H1 (cell line): ENCODE data around the gene TMEM178B. TPM values are rescaled to one million over a fixed set of nuclear protein-coding genes. Genes with fewer than 3 reads are reported as not detected.

Experiments used
- CTCF ChIA-PET: fragments of 300-600 bp; sonication (Branson Sonifier 250); formaldehyde crosslinking; loops from one replicate; lab custom pipeline; 2021; ENCODE audit not compliant: partially characterized antibody; lab: Charles Lee
- POLR2A ChIA-PET: fragments of 300-600 bp; sonication (Branson Sonifier 250); formaldehyde crosslinking; loops from one replicate; lab custom pipeline; 2021; ENCODE audit warnings: inconsistent platforms; ENCODE audit not compliant: partially characterized antibody; lab: Charles Lee
- DNase-seq, 2 experiments: peaks; one replicate each; pipeline versions ENCODE4 v3.0.0 to v3.0.0-alpha.2; 2010 to 2022; ENCODE audit warnings: low spot score in 2 of 2, low read depth in 1 of 2, mixed read lengths in 1 of 2
- FAIRE-seq: peaks from 2 replicates; lab custom pipeline; 2011; peaks lifted over from hg19 to GRCh38; lab: Jason Lieb, UNC
- H2AFZ ChIP-seq: 2 replicates; pipeline ENCODE4 v1.8.1; 2012; ENCODE audit warnings: low read length, inconsistent platforms
- H2AK5ac ChIP-seq: 2 replicates; pipeline ENCODE4 v1.6.1; 2013; ENCODE audit warnings: low read depth, low read length
- H2BK120ac ChIP-seq: replicated peaks from 2 replicates; pipeline ENCODE3; 2013; ENCODE audit warnings: low read depth, low read length, inconsistent platforms
- H2BK12ac ChIP-seq: 2 replicates; pipeline ENCODE4 v1.6.1; 2013; ENCODE audit warnings: low read depth, low read length
- H2BK15ac ChIP-seq: 2 replicates; pipeline ENCODE4 v1.6.1; 2013; ENCODE audit warnings: low read length
- H2BK20ac ChIP-seq: 2 replicates; pipeline ENCODE4 v1.6.1; 2013; ENCODE audit warnings: low read length
- H2BK5ac ChIP-seq: 2 replicates; pipeline ENCODE4 v1.6.1; 2013; ENCODE audit warnings: low read depth, low read length
- H3K14ac ChIP-seq: 2 replicates; pipeline ENCODE4 v1.6.1; 2013; ENCODE audit warnings: inconsistent platforms; ENCODE audit not compliant: insufficient read length
- H3K18ac ChIP-seq: 2 replicates; pipeline ENCODE4 v1.6.1; 2013; ENCODE audit warnings: low read length; ENCODE audit errors: extremely low read depth
- H3K23ac ChIP-seq: 2 replicates; pipeline ENCODE4 v1.6.1; 2013; ENCODE audit warnings: inconsistent platforms; ENCODE audit not compliant: insufficient read length
- H3K23me2 ChIP-seq: 2 replicates; pipeline ENCODE4 v1.6.1; 2013; ENCODE audit warnings: low read depth, low read length
- H3K27ac ChIP-seq: 2 replicates; pipeline ENCODE4 v1.6.1; 2011; ENCODE audit warnings: low read depth, low read length, inconsistent platforms
- H3K27me3 ChIP-seq, 4 experiments: replicated peaks in 1 of 4; 1 replicate in 1 of 4; 2 replicates in 3 of 4; pipeline versions ENCODE4 v1.6.1 to v1.8.1; 2011 to 2013; ENCODE audit warnings: low read length in 3 of 4, mild to moderate bottlenecking in 3 of 4, inconsistent platforms in 2 of 4, mixed read lengths in 2 of 4, moderate library complexity in 1 of 4; ENCODE audit not compliant: control insufficient read depth in 3 of 4, insufficient read depth in 3 of 4; ENCODE audit errors: extremely low read depth in 1 of 4
- H3K36me3 ChIP-seq, 4 experiments: 2 replicates each; pipeline versions ENCODE4 v1.6.1 to v1.8.1; 2011 to 2013; ENCODE audit warnings: mild to moderate bottlenecking in 4 of 4, low read length in 3 of 4, moderate library complexity in 2 of 4, control low read depth in 1 of 4, inconsistent platforms in 1 of 4; ENCODE audit not compliant: insufficient read depth in 4 of 4, control insufficient read depth in 2 of 4
- H3K4ac ChIP-seq: replicated peaks from 2 replicates; pipeline ENCODE3; 2013; ENCODE audit warnings: low read length, low read depth, mixed read lengths, inconsistent platforms; ENCODE audit not compliant: insufficient read length
- H3K4me1 ChIP-seq, 4 experiments: replicated peaks in 1 of 4; 1 replicate in 1 of 4; 2 replicates in 3 of 4; pipeline versions ENCODE4 v1.6.1 to v1.8.1; 2011 to 2013; ENCODE audit warnings: low read length in 3 of 4, inconsistent platforms in 2 of 4, mixed read lengths in 1 of 4; ENCODE audit not compliant: insufficient read depth in 4 of 4, control insufficient read depth in 3 of 4
- H3K4me2 ChIP-seq, 2 experiments: 2 replicates each; pipeline versions ENCODE4 v1.6.1 to v1.8.1; 2011 to 2013; ENCODE audit warnings: low read depth in 2 of 2, low read length in 2 of 2, control low read depth in 1 of 2, inconsistent platforms in 1 of 2, mild to moderate bottlenecking in 1 of 2; ENCODE audit not compliant: insufficient read depth in 1 of 2
- H3K4me3 ChIP-seq, 4 experiments: fragments of 200-600, 300-600 bp in 1 of 4; sonication (generic), shearing (Covaris generic), sonication (Bioruptor Twin) in 1 of 4; 2 replicates each; pipeline versions ENCODE4 v1.5.1 to v1.8.1; 2011 to 2016; ENCODE audit warnings: low read length in 4 of 4, low read depth in 3 of 4, control low read depth in 2 of 4, inconsistent platforms in 2 of 4, mild to moderate bottlenecking in 2 of 4, mixed read lengths in 1 of 4, moderate library complexity in 1 of 4; ENCODE audit not compliant: insufficient read depth in 2 of 4; ENCODE audit errors: extremely low read depth in 1 of 4
- H3K56ac ChIP-seq: replicated peaks from 2 replicates; pipeline ENCODE3; 2013; ENCODE audit warnings: low read depth, mild to moderate bottlenecking, mixed read lengths, low read length, inconsistent platforms; ENCODE audit not compliant: insufficient read length
- H3K79me1 ChIP-seq: 2 replicates; pipeline ENCODE4 v1.6.1; 2013; ENCODE audit warnings: low read depth, low read length, control low read depth
- H3K79me2 ChIP-seq, 2 experiments: 2 replicates each; pipeline versions ENCODE4 v1.6.1 to v1.8.1; 2012 to 2013; ENCODE audit warnings: low read length in 2 of 2, mild to moderate bottlenecking in 2 of 2, inconsistent platforms in 1 of 2; ENCODE audit not compliant: insufficient read depth in 2 of 2, control insufficient read depth in 1 of 2
- H3K9ac ChIP-seq, 4 experiments: replicated peaks in 1 of 4; 1 replicate in 1 of 4; 2 replicates in 3 of 4; pipeline versions ENCODE4 v1.6.1 to v1.8.1; 2011 to 2013; ENCODE audit warnings: low read depth in 3 of 4, low read length in 3 of 4, control low read depth in 2 of 4, mild to moderate bottlenecking in 2 of 4, moderate library complexity in 2 of 4, inconsistent platforms in 1 of 4; ENCODE audit errors: extremely low read depth in 1 of 4
- H3K9me3 ChIP-seq, 2 experiments: 2 replicates each; pipeline versions ENCODE4 v1.6.1 to v1.8.1; 2012 to 2013; ENCODE audit warnings: mild to moderate bottlenecking in 2 of 2, moderate library complexity in 2 of 2, control low read depth in 1 of 2, inconsistent platforms in 1 of 2, low read depth in 1 of 2, low read length in 1 of 2, mixed read lengths in 1 of 2; ENCODE audit not compliant: insufficient read depth in 2 of 2
- H4K20me1 ChIP-seq, 2 experiments: replicated peaks in 1 of 2; 2 replicates each; pipeline versions ENCODE3 to v1.8.1; 2011 to 2013; ENCODE audit warnings: inconsistent platforms in 2 of 2, low read length in 2 of 2, mild to moderate bottlenecking in 1 of 2; ENCODE audit not compliant: insufficient read depth in 2 of 2, control insufficient read depth in 1 of 2
- H4K5ac ChIP-seq: 2 replicates; pipeline ENCODE4 v1.6.1; 2013; ENCODE audit warnings: low read length, low read depth, mixed read lengths, inconsistent platforms; ENCODE audit not compliant: insufficient read length
- H4K8ac ChIP-seq: 2 replicates; pipeline ENCODE4 v1.8.0; 2013; ENCODE audit warnings: mild to moderate bottlenecking, moderate library complexity, low read length, inconsistent platforms; ENCODE audit not compliant: insufficient read depth; ENCODE audit errors: extremely low read depth
- H4K91ac ChIP-seq: replicated peaks from 2 replicates; pipeline ENCODE3; 2013; ENCODE audit warnings: low read length, mixed read lengths, inconsistent platforms; ENCODE audit not compliant: insufficient read length
- BRCA1 ChIP-seq: IDR thresholded peaks from 2 replicates; pipeline ENCODE4 v1.6.1; 2012; ENCODE audit warnings: low read depth, low read length, improper control_type of control experiment
- CBX5 ChIP-seq: fragments of 300-800, 300-1000 bp; sonication (generic); IDR thresholded peaks from 2 replicates; pipeline ENCODE4 v1.7.1; 2016; ENCODE audit warnings: antibody characterized with exemption, low read length, low read depth
- EP300 ChIP-seq, 2 experiments: IDR thresholded peaks; 1 replicate in 1 of 2; 2 replicates in 1 of 2; pipeline ENCODE4 v1.6.1; 2011 to 2012; ENCODE audit warnings: low read depth in 2 of 2, low read length in 2 of 2, mild to moderate bottlenecking in 2 of 2, borderline replicate concordance in 1 of 2, inconsistent platforms in 1 of 2, moderate library complexity in 1 of 2
- EZH2 ChIP-seq: fragments of 200-600 bp; sonication (generic); IDR thresholded peaks from 2 replicates; pipeline ENCODE4 v1.7.1; 2012; ENCODE audit warnings: low read depth, mild to moderate bottlenecking, moderate library complexity, low read length, inconsistent platforms; ENCODE audit not compliant: severe bottlenecking
- HDAC2 ChIP-seq, 2 experiments: fragments of 300-600 bp in 1 of 2; sonication (generic) in 1 of 2; IDR thresholded peaks; 2 replicates each; pipeline ENCODE4 v1.6.1; 2011 to 2012; ENCODE audit warnings: low read depth in 2 of 2, low read length in 2 of 2, mild to moderate bottlenecking in 2 of 2, moderate library complexity in 2 of 2, borderline replicate concordance in 1 of 2, inconsistent platforms in 1 of 2
- JUND ChIP-seq: IDR thresholded peaks from 2 replicates; pipeline ENCODE4 v1.6.1; 2011; ENCODE audit warnings: mild to moderate bottlenecking, improper control_type of control experiment, low read length
- KDM4A ChIP-seq: IDR thresholded peaks from one replicate; pipeline ENCODE4 v1.7.1; 2012; ENCODE audit warnings: low read depth, mild to moderate bottlenecking, moderate library complexity, low read length, inconsistent platforms; ENCODE audit not compliant: severe bottlenecking
- KDM5A ChIP-seq: fragments of 200-600 bp; IDR thresholded peaks from 2 replicates; pipeline ENCODE4 v1.7.1; 2012; ENCODE audit warnings: mild to moderate bottlenecking, low read length, inconsistent platforms, mixed read lengths
- RNF2 ChIP-seq: fragments of 200-900, 300-1000 bp; sonication (generic); IDR thresholded peaks from 2 replicates; pipeline ENCODE4 v1.7.1; 2016; ENCODE audit warnings: borderline replicate concordance, low read depth, mild to moderate bottlenecking, antibody characterized with exemption, low read length; ENCODE audit not compliant: poor library complexity, severe bottlenecking; ENCODE audit errors: missing control alignments
- SIN3A ChIP-seq, 2 experiments: IDR thresholded peaks in 1 of 2; conservative IDR thresholded peaks in 1 of 2; 2 replicates each; pipeline ENCODE4 v1.6.1; 2011 to 2012; ENCODE audit warnings: low read length in 2 of 2, improper control_type of control experiment in 1 of 2, low read depth in 1 of 2, mild to moderate bottlenecking in 1 of 2
- WGBS, 2 experiments: shearing (Covaris generic) in 1 of 2; methylation state at CpG; one replicate each; pipeline versions ENCODE4 v1.1.6 to v1.1.7; 2013 to 2015; ENCODE audit warnings: low lambda C conversion rate in 2 of 2, mixed read lengths in 2 of 2, inconsistent platforms in 1 of 2, low coverage in 1 of 2, missing lambda C conversion rate in 1 of 2; ENCODE audit not compliant: insufficient replicate concordance in 2 of 2, insufficient coverage in 1 of 2, insufficient read length in 1 of 2; ENCODE audit errors: extremely low coverage in 1 of 2, missing lambda C conversion rate in 1 of 2; 5-methylcytosine and 5-hydroxymethylcytosine counted together
- polyA plus RNA-seq, 7 experiments: library from polyadenylated mRNA; depleted of rRNA in 3 of 7; stranded (reverse) in 5 of 7; unstranded in 2 of 7; fragments of >200 nt in 5 of 7; fragments of 200-250 nt in 2 of 7; gene quantifications; 1 replicate in 5 of 7; 2 replicates in 1 of 7; 4 replicates in 1 of 7; pipeline versions ENCODE4 v1.2.1 to v1.2.3, GENCODE V29; 2011 to 2013; ENCODE audit warnings: missing spikeins in 2 of 7, mixed read lengths in 2 of 7
- total RNA-seq: library from RNA; stranded (reverse); fragmentation: NEBNext Ultra II Directional; extraction: Animal tissue kit (Norgen Biotek cat#: 25700); gene quantifications from 2 replicates; pipeline ENCODE4 v1.2.1, GENCODE V29; 2021

The TMEM178B gene
- total and polyA plus RNA-seq, 2 of the 8 experiments (the other 6 are each of a cell fraction or from before 2014, with no cell fraction given): 5.3 to 18.1 TPM

DNA sequence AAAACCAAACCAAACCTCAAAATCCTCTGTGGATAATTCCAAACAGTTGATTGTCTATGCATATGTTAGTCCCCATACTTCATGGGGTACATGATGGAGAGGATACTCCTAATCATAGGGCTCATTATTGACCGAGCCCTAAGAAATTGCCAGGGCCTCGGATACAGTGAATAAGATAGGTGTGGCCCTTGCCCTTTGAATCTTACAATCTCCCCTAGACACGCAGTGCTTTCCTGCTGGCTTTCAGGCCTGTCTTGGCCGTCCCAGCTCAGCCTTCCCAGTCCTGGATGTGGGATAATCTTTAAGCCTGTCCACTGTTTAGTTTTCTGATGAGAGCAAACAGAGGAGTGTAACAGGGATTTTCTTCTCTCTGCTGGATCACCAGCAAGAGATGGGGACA, 161.8 kb downstream of the TMEM178B start:
- Histone ChIP-seq H2BK120ac (no peak overlapping the region), H4K20me1 (peaks cover 0 to 1% of the 10 kb centered on the region in 2 experiments), H3K18ac (no peak overlapping the region), H3K56ac (no peak overlapping the region), H3K4me2 (no peak overlapping the region), H4K5ac (no peak overlapping the region), H3K27me3 (no peaks in the 10 kb centered on the region; a peak in 1 of 7 replicates), H3K9ac (no peak overlapping the region), H3K36me3 (no peaks in the 10 kb centered on the region), H2BK20ac (no peak overlapping the region), H3K4ac (no peak overlapping the region), H4K8ac (no peak overlapping the region), H3K27ac (no peak overlapping the region), H3K9me3 (no peaks in the 10 kb centered on the region), H3K14ac (no peak overlapping the region), H3K79me2 (peaks cover 0 to 5% of the 10 kb centered on the region in 2 experiments; a peak in 1 of 4 replicates), H3K4me1 (peaks cover 5 to 13% (median 11%) of the 10 kb centered on the region in 4 experiments), H2BK5ac (no peak overlapping the region), H3K23me2 (no peaks in the 10 kb centered on the region), H3K23ac (no peak overlapping the region), H2BK12ac (no peak overlapping the region), H2BK15ac (no peak overlapping the region), H2AK5ac (no peak overlapping the region), H2AFZ (no peak overlapping the region), H3K4me3 (no peak overlapping the region), H4K91ac (no peak overlapping the region), H3K79me1 (no peaks in the 10 kb centered on the region)
- WGBS, 2 experiments: 89% methylated on average over 4 of the region's 4 CpGs; no CpG with 5 or more reads in 1 of the 2 experiments
- no peak for TF ChIP-seq CBX5
- TF ChIP-seq RNF2: no peak
- no peak for TF ChIP-seq HDAC2 (IDR thresholded peaks at IDR 0.05; ENCODE audit: borderline replicate concordance in 1 of 2, low read depth in 2 of 2, low read length in 2 of 2)
- no peak for TF ChIP-seq KDM5A
- TF ChIP-seq EP300 (IDR thresholded peaks at IDR 0.05; ENCODE audit: borderline replicate concordance in 1 of 2, low read depth in 2 of 2, low read length in 2 of 2): no peak
- TF ChIP-seq JUND: no peak
- no peak for TF ChIP-seq KDM4A
- no peak for TF ChIP-seq SIN3A (conservative IDR thresholded peaks at IDR 0.05 in 1 of 2, IDR thresholded peaks at IDR 0.05 in 1 of 2; ENCODE audit: low read depth in 1 of 2, low read length in 2 of 2)
- no peak for TF ChIP-seq EZH2
- TF ChIP-seq BRCA1: no peak
- CTCF ChIA-PET: interaction anchor here (0.7 to 1.5 kb wide), 5 partner anchors 12 to 163 kb away, joined by 3 to 7 read pairs (median 3); no protein-coding TSS in a partner anchor
- no peak for DNase-seq
- POLR2A ChIA-PET: no interaction called here
- FAIRE-seq: no peak
